Astrocyte of the cerebellum (primary cell): ENCODE results near the gene PCGF6.
"Not testable (repeated sequence)": the region's sequence is repeated elsewhere in the genome, so short reads cannot be mapped to it uniquely, and the experiment has no call there.

ENCODE experiments used
- DNase-seq: peaks from one replicate; pipeline ENCODE4 v3.0.0-alpha.2; 2011; ENCODE audit warnings: low read depth
- H3K4me3 ChIP-seq: 2 replicates; pipeline ENCODE4 v1.5.1; 2011; ENCODE audit warnings: mild to moderate bottlenecking, low read depth, low read length, moderate library complexity
- in situ Hi-C: cut with HindIII; loops from 2 replicates; pipeline ENCODE4 v1.10.0; 2017; ENCODE audit warnings: low sequenced_read_pairs
- TF ChIP-seq, protein P1 (sequence below): IDR thresholded peaks from 2 replicates; pipeline ENCODE4 v1.5.1; 2012; ENCODE audit warnings: low read length, low read depth, moderate library complexity, mild to moderate bottlenecking; ENCODE audit errors: missing control alignments

The PCGF6 gene

DNA sequence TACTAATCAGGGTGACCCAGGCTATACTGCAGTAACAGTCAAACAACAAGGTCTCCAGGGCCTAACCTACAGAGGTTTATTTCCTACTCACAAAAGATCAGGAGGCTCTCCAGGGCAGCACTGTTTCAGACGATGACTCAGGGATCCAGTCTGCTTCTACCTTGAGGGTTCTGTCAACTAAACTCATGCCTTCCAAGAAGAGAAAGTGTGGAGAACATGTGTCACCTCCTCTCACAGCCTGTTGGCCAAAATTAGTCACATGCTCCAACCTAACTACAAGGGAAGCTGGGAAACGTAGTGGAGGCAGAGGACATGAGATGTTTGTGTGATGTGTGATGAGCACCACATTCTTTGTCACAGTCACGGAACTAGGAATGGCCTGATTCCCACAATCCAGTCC, 88.7 kb downstream of the PCGF6 start:
- TF ChIP-seq, protein P1, sequence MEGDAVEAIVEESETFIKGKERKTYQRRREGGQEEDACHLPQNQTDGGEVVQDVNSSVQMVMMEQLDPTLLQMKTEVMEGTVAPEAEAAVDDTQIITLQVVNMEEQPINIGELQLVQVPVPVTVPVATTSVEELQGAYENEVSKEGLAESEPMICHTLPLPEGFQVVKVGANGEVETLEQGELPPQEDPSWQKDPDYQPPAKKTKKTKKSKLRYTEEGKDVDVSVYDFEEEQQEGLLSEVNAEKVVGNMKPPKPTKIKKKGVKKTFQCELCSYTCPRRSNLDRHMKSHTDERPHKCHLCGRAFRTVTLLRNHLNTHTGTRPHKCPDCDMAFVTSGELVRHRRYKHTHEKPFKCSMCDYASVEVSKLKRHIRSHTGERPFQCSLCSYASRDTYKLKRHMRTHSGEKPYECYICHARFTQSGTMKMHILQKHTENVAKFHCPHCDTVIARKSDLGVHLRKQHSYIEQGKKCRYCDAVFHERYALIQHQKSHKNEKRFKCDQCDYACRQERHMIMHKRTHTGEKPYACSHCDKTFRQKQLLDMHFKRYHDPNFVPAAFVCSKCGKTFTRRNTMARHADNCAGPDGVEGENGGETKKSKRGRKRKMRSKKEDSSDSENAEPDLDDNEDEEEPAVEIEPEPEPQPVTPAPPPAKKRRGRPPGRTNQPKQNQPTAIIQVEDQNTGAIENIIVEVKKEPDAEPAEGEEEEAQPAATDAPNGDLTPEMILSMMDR: no peak
- no peak for DNase-seq
- in situ Hi-C loops: no loop called here
- H3K4me3 ChIP-seq: no peak overlapping the region

DNA sequence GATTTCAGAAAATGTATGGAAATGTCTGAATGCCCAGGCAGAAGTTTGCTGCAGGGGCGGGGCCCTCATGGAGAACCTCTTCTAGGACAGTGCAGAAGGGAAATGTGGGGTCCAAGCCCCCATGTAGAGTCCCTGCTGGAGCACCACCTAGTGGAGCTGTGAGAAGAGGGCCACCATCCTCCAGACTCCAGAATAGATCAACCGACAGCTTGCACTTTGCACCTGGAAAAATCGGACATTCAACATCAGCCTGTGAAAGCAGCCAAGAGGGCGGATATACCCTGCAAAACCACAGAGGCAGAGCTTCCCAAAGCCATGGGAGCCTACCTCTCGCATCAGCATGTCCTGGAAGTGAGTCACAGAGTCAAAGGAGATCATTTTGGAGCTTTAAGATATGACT, 91.0 kb downstream of the PCGF6 start:
- no peak overlapping the region for H3K4me3 ChIP-seq
- TF ChIP-seq, protein P1: no peak
- no peak for DNase-seq
- in situ Hi-C loops: no loop called here

DNA sequence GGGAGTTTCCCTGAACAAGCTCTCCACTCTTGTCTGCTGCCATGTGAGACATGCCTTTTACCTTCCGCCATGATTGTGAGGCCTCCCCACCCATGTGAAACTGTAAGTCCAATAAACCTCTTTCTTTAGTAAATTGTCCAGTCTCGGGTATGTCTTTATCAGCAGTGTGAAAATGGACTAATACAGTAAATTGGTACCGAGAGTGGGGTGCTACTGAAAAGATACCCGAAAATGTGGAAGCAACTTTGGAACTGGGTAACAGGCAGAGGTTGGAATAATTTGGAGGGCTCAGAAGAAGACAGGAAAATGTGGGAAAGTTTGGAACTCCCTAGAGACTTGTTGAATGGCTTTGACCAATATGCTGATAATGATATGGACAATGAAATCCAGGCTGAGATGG, 92.0 kb downstream of the PCGF6 start:
- DNase-seq, in situ Hi-C loops, H3K4me3 ChIP-seq: not testable (repeated sequence)

DNA sequence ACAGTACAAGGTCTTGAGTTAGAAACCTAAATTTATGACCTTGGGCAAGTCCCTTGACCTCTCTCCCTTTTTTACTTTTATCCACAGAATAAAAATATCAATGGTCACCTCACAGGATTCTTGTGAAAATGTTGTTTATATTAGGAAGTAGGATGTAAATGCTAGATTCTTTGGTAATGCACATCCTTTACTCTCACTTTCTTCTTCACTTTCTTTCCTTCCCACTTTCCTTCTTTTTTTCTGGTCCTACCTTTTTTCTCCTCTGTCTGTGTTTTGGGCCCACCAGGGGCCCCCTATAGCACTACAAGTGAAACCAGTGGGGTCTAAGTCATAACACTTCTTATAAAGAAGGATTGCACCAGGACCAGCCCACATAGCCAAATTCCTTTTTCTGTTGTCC, 93.1 kb downstream of the PCGF6 start:
- no peak for DNase-seq
- TF ChIP-seq, protein P1: no peak
- H3K4me3 ChIP-seq: no peak overlapping the region
- in situ Hi-C loops: no loop called here

DNA sequence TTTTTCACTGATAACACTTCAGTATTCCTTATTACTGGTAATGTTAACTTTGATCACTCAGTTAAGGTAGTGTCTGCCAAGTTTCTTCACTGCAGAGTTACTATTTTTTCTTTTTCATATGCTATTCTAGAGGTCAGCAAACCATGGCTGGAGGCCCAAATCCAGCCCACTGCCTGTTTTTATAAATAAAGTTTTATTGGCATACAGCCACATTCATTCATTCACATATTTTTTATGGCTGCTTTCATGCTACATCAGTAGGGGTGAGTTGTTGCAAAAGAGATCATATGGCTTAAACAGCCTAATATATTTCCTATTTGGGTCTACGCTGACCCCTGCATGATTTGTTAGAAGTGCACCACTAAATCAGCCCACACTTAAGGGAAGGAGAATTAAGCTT, 94.3 kb downstream of the PCGF6 start:
- TF ChIP-seq, protein P1: no peak
- in situ Hi-C loops: no loop called here

DNA sequence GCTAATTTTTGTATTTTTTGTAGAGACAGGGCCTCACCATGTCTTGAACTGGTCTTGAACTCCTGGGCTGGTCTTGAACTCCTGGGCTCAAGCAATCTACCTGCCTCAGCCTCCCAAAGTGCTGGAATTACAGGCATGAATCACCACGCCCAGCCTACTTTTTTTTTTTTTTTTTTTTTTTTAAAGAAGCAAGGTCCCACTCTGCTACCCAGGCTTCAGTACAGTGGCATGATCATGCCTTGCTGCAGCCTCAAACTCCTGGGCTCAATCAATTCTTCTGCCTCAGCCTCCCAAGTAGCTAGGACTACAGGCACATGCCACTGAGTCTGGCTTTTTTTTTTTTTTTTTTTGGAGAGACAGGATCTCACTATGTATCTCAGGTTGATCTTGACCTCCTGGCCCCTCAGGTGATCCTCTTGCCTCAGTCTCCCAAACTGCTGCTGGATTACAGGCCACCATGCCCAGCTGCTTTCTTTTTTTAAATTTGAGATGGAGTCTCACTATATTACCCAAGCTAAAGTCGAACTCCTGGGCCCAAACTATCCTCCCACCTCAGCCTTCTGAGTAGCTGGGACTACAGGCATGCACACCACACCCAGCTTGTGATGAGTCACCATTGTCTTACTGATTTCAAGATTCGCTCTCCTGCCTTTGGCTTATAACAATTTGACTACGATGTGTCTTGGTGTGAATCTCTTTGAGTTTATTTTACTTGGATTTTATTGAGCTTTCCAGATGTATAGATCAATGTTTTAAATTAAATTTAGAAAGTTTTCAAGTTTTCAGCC, 96.2 kb downstream of the PCGF6 start:
- TF ChIP-seq, protein P1: no peak
- H3K4me3 ChIP-seq: no peak overlapping the region
- in situ Hi-C loops: no loop called here
- DNase-seq: no peak

More for the DNA sequence above, 94.3 kb downstream of the PCGF6 start:
- no peak for DNase-seq
- H3K4me3 ChIP-seq: no peak overlapping the region

DNA sequence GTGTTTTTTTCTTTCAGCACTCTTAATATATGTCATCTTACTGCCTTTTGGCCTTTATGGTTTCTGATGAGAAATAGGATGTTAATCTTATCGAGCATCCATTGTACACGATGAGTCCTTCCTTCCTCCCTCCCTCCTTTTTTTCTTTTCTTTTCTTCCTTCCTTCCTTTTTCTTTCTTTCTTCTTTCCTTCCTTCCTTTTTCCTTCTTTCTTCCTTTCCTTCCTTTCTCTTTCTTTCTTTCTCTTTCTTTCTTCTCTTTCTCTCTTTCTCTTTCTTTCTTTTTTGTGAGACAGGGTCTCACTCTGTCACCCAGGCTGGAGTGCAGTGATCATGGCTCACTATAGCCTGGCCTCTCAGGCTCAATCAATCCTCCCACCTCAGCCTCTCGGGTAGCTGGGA, 96.8 kb downstream of the PCGF6 start:
- in situ Hi-C loops: no loop called here
- no peak overlapping the region for H3K4me3 ChIP-seq
- no peak for DNase-seq
- TF ChIP-seq, protein P1: no peak
